DND-41 (cell line): ENCODE data around the gene FGFR3.

Experiments used
- ATAC-seq: fragments of 200-7000 bp; cut with Tn5 transposase; 3 replicates; pipeline ENCODE4 v1.9.1; 2021; ENCODE audit warnings: low read depth; ENCODE audit not compliant: insufficient read depth
- DNase-seq: peaks from one replicate; pipeline ENCODE4 v3.0.0-alpha.2; 2020
- H2AFZ ChIP-seq: 2 replicates; pipeline ENCODE4 v1.6.0; 2012; ENCODE audit warnings: low read depth, low read length
- H3K27ac ChIP-seq: 2 replicates; pipeline ENCODE4 v1.5.1; 2012; ENCODE audit warnings: low read length, inconsistent platforms
- H3K27me3 ChIP-seq: fragments of 200-600 bp; sonication (generic); 2 replicates; pipeline ENCODE4 v1.6.0; 2012; ENCODE audit warnings: low read length, mild to moderate bottlenecking, inconsistent platforms; ENCODE audit not compliant: insufficient read depth, poor library complexity
- H3K36me3 ChIP-seq: 2 replicates; pipeline ENCODE4 v1.5.1; 2012; ENCODE audit warnings: low read length, inconsistent platforms; ENCODE audit not compliant: insufficient read depth
- H3K4me1 ChIP-seq: 2 replicates; pipeline ENCODE4 v1.5.1; 2012; ENCODE audit warnings: mild to moderate bottlenecking, low read length; ENCODE audit not compliant: insufficient read depth
- H3K4me2 ChIP-seq: 2 replicates; pipeline ENCODE4 v1.6.0; 2012; ENCODE audit warnings: mild to moderate bottlenecking, moderate library complexity, low read length, inconsistent platforms; ENCODE audit not compliant: insufficient read depth
- H3K4me3 ChIP-seq, 2 experiments: fragments of 200-600 bp in 1 of 2; shearing (Covaris generic) in 1 of 2; 2 replicates each; pipeline ENCODE4 v1.5.1; 2012 to 2016; ENCODE audit warnings: inconsistent platforms in 2 of 2, low read length in 2 of 2, mild to moderate bottlenecking in 2 of 2, low read depth in 1 of 2, moderate library complexity in 1 of 2
- H3K79me2 ChIP-seq: 2 replicates; pipeline ENCODE4 v1.6.0; 2012; ENCODE audit warnings: low read length, inconsistent platforms; ENCODE audit not compliant: insufficient read depth
- H3K9ac ChIP-seq: 2 replicates; pipeline ENCODE4 v1.6.0; 2012; ENCODE audit warnings: low read depth, mild to moderate bottlenecking, inconsistent platforms, low read length, moderate library complexity
- H3K9me3 ChIP-seq: 2 replicates; pipeline ENCODE4 v1.5.1; 2012; ENCODE audit warnings: low read length, moderate library complexity, mild to moderate bottlenecking, inconsistent platforms; ENCODE audit not compliant: insufficient read depth, severe bottlenecking
- H4K20me1 ChIP-seq: 2 replicates; pipeline ENCODE4 v1.6.0; 2012; ENCODE audit warnings: low read length; ENCODE audit not compliant: insufficient read depth
- CTCF ChIP-seq: IDR thresholded peaks from 2 replicates; pipeline ENCODE4 v1.5.1; 2012; ENCODE audit warnings: borderline replicate concordance, low read length, moderate library complexity, mild to moderate bottlenecking; ENCODE audit not compliant: poor library complexity, severe bottlenecking; ENCODE audit errors: extremely low read depth
- EZH2 ChIP-seq: IDR thresholded peaks from 3 replicates; pipeline ENCODE4 v1.6.1; 2012; ENCODE audit warnings: borderline replicate concordance, low read depth, mild to moderate bottlenecking, moderate library complexity, low read length, inconsistent platforms; ENCODE audit not compliant: severe bottlenecking

The FGFR3 gene

GRCh38 chr4:1856071-1856942 lies 63.2 kb downstream of the FGFR3 start, which contains the start of gene LETM1:
TSS of gene LETM1 (minus strand) at chr4:1856156. CDS start at chr4:1855950, 206 bp downstream.
- peak within 1 kb of the TSS; percentile 68 for H2AFZ ChIP-seq
- H4K20me1 ChIP-seq, result peaks cover 46% of the 10 kb centered on the region
- H3K36me3 ChIP-seq, result peaks cover 17% of the 10 kb centered on the region
- peaks cover 65% of the 10 kb centered on the region for H3K79me2 ChIP-seq
- H3K9ac ChIP-seq, result peak within 1 kb of the TSS; percentile 74
- H3K9me3 ChIP-seq, result no peaks in the 10 kb centered on the region
- peak; percentile 96 for ATAC-seq
- peak within 1 kb of the TSS; percentile 78 for H3K27ac ChIP-seq
- peak within 1 kb of the TSS; percentile 98 for H3K4me2 ChIP-seq
- H3K27me3 ChIP-seq, result no peaks in the 10 kb centered on the region
- peak; percentile 30 for TF ChIP-seq CTCF
- TF ChIP-seq EZH2, result no peak
- peak; percentile 93 for DNase-seq
- peaks cover 51% of the 10 kb centered on the region for H3K4me1 ChIP-seq
- peak within 1 kb of the TSS; percentile 49 to 99 for H3K4me3 ChIP-seq

- H4K20me1 ChIP-seq, result peaks cover 40% of the 10 kb centered on the region
- H3K4me1 ChIP-seq, result peaks cover 48% of the 10 kb centered on the region
- H3K79me2 ChIP-seq, result peaks cover 57% of the 10 kb centered on the region
- peak overlapping the region; percentile 66 for H3K27ac ChIP-seq
- TF ChIP-seq EZH2 (no peak), CTCF (no peak)
- H3K4me2 ChIP-seq, result peak overlapping the region; percentile 98
- peaks cover 15% of the 10 kb centered on the region for H3K36me3 ChIP-seq
- no peaks in the 10 kb centered on the region for H3K27me3 ChIP-seq
- DNase-seq (peak; percentile 19), ATAC-seq (no peak)
- peak overlapping the region; percentile 74 for H3K9ac ChIP-seq
- H2AFZ ChIP-seq, result peak overlapping the region; percentile 68
- peak overlapping the region; percentile 49 to 99 for H3K4me3 ChIP-seq
- no peaks in the 10 kb centered on the region for H3K9me3 ChIP-seq
Measured at GRCh38 chr4:1856943-1857699, 64.0 kb downstream of the FGFR3 start.

- H3K4me2 ChIP-seq, result 0 out of 2 replicates have a peak overlapping the region, but pooled peaks have one; percentile 98
- 0 out of 4 replicates have a peak overlapping the region, but pooled peaks of 1 of the 2 experiments have one; percentile 99 for H3K4me3 ChIP-seq
- H3K9ac ChIP-seq, result peak overlapping the region; percentile 74; the same call in 1 of the 2 replicates
- no peaks in the 10 kb centered on the region for H3K9me3 ChIP-seq
- no peaks in the 10 kb centered on the region for H3K27me3 ChIP-seq
- no peak for ATAC-seq
- peaks cover 40% of the 10 kb centered on the region for H3K4me1 ChIP-seq
- no peak overlapping the region for H2AFZ ChIP-seq
- peaks cover 32% of the 10 kb centered on the region for H4K20me1 ChIP-seq
- peaks cover 9% of the 10 kb centered on the region for H3K36me3 ChIP-seq
- peaks cover 49% of the 10 kb centered on the region for H3K79me2 ChIP-seq
- H3K27ac ChIP-seq, result no peak overlapping the region
- TF ChIP-seq CTCF, result no peak
- TF ChIP-seq EZH2, result no peak
- DNase-seq, result no peak
Measured at GRCh38 chr4:1857931-1858330, 64.8 kb downstream of the FGFR3 start.
